ENCODE data around the gene SHISA7.

The SHISA7 gene

GRCh38 chr19:55400281-55401087 lies 42.6 kb downstream of the SHISA7 start:
- no peak for TF ChIP-seq CTCF (conservative IDR thresholded peaks at IDR 0.05; ENCODE audit: low read length)
- no peak for DNase-seq (ENCODE audit: low read depth)
- no peak overlapping the region for H3K4me3 ChIP-seq (ENCODE audit: low read length)

GRCh38 chr19:55398200-55398925 lies 44.7 kb downstream of the SHISA7 start:
- no peak for DNase-seq (ENCODE audit: low read depth)
- no peak overlapping the region for H3K4me3 ChIP-seq (ENCODE audit: low read length)
- TF ChIP-seq CTCF (conservative IDR thresholded peaks at IDR 0.05; ENCODE audit: low read length), result no peak

GRCh38 chr19:55392820-55393761 lies 50.0 kb downstream of the SHISA7 start:
- TF ChIP-seq CTCF (conservative IDR thresholded peaks at IDR 0.05; ENCODE audit: low read length), result no peak
- DNase-seq (ENCODE audit: low read depth), result no peak

GRCh38 chr19:55391702-55392615 lies 51.1 kb downstream of the SHISA7 start:
- H3K4me3 ChIP-seq (ENCODE audit: low read length), result no peak overlapping the region
- peak; percentile 44 for DNase-seq (ENCODE audit: low read depth)
- TF ChIP-seq CTCF (conservative IDR thresholded peaks at IDR 0.05; ENCODE audit: low read length), result no peak

More at GRCh38 chr19:55392820-55393761, 50.0 kb downstream of the SHISA7 start:
- no peak overlapping the region for H3K4me3 ChIP-seq (ENCODE audit: low read length)

- TF ChIP-seq CTCF (conservative IDR thresholded peaks at IDR 0.05; ENCODE audit: low read length), result no peak
- H3K4me3 ChIP-seq (ENCODE audit: low read length), result no peak overlapping the region
- no peak for DNase-seq (ENCODE audit: low read depth)
These were observed 51.9 kb downstream of the SHISA7 start for GRCh38 chr19:55391191-55391670.

GRCh38 chr19:55390461-55390880 lies 52.6 kb downstream of the SHISA7 start:
- no peak for TF ChIP-seq CTCF (conservative IDR thresholded peaks at IDR 0.05; ENCODE audit: low read length)
- no peak overlapping the region for H3K4me3 ChIP-seq (ENCODE audit: low read length)
- no peak for DNase-seq (ENCODE audit: low read depth)
